ENCODE results near the gene WDR7.

Gene WDR7

GRCh38 chr18:56658261-56658660, 7.1 kb downstream of the WDR7 start:
- DNase-seq = no peak

GRCh38 chr18:56659111-56659510, 8.0 kb downstream of the WDR7 start:
- DNase-seq = no peak

DNA sequence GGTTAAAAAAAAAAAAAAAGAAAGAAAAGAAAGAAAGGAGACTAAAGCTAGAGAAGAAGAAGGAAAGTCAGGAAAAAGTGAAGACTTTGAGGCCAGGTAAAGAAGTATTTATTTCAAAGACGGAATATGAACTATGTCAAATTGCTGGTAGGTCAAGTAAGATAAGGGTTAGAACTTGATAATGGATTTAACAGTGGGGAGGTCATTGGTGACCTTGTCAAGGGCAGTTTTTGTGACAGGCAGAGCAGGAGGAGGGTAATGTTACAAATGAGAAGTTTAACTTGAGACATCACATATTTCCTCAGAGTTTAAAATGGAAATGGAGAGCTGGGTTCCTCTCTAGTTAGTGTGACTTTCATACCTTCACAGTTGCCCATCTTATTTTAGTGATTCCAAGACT, 9.5 kb downstream of the WDR7 start:
- no peak for DNase-seq

DNA sequence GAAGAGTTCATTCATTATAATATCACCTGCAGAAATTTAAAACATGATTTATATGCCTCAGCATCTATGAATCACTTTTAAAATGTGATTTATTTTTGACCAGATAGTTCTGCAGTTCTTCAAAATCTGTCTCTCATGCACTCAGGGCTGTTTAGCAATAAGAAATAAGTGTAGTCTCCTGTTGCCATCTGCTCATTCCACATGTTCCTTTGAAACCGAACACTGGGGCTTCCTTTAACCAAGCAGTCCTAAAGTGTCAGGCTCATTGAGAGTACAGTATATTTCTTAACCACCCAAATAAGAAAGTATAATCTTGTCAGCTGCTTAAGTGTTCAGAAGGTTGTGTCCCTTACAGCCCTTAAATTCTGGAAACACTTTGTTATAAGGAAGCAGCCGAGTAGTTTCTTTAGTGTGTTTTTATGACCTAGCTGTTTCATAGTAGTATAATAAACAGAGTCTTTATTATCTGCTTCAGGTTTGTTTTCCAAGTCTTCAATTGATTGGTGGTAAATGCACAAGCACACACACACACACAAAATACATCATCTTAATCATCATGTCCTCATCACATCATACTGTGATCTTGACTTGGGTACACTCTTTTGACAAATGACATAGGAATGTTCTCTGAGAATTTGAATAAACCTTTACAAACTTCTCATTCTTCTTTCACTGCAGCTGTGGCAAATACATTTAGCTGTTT, 10.4 kb downstream of the WDR7 start:
- no peak for DNase-seq

GRCh38 chr18:56662063-56662408, 10.9 kb downstream of the WDR7 start:
- DNase-seq = no peak

DNA sequence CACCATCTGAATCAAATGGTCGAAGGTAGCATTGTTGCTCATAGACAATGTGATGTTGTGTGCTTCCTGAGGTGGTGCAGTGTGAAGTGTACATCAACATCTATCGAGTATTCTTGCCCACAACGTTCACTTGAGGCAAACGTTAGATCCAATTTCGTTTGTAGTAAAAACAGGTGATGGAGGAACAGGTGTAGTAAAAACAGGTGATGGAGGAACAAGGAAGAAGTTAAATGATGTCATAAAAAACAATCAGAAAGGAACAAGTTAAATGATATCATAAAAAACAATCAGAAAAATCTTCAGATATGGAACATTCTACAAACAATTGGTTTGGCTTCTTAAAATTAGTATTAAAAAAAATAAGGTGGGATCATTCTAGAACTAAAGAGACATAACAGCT, 11.3 kb downstream of the WDR7 start:
- DNase-seq = no peak

DNA sequence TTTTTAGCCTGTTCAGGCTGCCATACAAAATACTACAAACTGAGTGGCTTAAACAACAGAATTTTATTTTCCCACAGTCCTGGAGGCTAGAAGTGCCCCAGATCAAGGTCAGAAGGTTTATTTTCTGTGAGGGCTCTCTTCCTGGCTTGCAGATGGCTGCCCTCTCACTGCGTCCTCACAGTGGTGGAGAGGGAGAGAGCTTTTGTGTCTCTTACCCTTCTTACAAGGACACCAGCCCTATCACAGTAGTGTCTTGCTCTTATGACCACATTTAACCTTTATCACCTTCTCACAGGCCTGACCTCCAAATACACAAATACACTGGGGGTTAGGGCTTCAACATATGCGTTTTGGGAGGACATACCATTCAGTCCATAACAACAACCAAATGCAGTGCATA, 11.7 kb downstream of the WDR7 start:
- peak; percentile 57 for DNase-seq

DNA sequence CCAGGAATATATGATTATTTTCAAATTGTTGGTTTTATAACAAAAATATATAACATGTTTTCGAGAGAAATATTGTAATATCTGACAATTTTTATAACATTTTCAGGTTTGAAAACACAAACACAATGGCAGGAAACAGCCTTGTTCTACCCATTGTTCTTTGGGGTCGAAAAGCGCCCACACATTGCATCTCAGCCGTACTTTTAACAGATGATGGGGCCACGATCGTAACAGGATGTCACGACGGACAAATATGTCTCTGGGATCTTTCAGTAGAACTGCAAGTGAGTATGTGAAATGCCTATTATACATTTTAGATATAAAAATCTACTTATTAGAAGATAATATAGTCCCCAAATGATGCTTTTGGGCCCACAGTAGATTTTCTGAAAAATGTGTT, 21.2 kb downstream of the WDR7 start:
- no peak for DNase-seq

DNA sequence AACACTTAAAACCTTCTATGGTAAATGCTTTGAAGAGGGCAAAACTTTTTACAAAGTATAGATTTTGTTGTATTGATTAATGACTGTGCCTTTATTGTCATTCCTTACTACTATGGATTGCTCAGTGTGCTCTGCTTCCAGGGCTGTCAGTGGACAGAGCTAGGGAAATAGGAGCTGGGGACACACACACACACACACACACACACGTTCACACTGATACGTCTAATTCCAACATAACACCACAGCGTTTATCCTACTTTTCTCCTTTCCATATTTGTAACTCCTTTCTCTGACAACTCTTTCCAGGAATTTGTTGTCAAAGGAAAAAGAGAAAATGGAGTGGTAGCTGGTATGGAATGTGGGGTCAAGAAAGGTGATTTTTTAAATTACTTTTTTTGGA, 21.8 kb downstream of the WDR7 start:
- DNase-seq = no peak

DNA sequence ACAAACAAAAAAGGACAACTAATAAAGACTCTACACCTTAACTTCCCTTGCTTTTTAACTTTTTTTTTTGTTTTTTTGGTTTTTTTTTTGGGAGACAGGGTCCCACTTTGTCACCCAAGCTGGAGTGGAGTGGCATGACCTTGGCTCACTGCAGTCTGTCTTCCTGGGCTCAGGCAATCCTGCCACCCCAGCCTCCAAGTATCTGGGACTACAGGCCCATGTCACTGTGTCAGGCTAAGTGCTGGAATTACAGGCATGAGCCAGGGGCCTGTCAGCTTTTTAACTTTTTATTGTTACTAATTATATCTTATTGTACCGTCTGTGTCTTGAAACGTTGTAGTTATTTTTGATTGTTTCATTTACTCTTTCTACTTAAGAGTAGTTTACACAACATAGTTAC, 25.5 kb downstream of the WDR7 start:
- DNase-seq = no peak

GRCh38 chr18:56678836-56679565, 27.8 kb downstream of the WDR7 start:
- no peak for DNase-seq

- DNase-seq = no peak
Measured at GRCh38 chr18:56684277-56684676, 33.1 kb downstream of the WDR7 start.

GRCh38 chr18:56691530-56691929, 40.4 kb downstream of the WDR7 start:
- no peak for DNase-seq

GRCh38 chr18:56696966-56697365, 45.8 kb downstream of the WDR7 start:
- DNase-seq = no peak

DNA sequence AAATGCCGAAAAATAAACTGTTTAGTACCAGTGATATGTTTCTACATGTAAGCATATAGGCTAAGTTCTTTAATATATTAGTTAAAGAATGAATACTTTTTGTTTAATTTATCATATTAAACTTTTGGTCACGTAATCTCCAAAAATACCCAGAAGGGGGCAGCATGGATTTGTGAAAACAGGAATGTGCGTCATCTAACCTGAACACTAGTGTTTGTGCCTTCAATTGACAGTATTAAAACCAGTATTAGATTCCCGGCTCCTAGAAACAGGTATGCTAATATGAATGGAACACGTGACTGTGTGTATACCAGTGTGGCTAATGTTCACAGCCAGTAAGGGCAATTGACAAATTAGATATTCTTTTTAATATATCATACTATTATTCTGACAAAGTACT, 51.8 kb downstream of the WDR7 start:
- DNase-seq = peak; percentile 79

DNA sequence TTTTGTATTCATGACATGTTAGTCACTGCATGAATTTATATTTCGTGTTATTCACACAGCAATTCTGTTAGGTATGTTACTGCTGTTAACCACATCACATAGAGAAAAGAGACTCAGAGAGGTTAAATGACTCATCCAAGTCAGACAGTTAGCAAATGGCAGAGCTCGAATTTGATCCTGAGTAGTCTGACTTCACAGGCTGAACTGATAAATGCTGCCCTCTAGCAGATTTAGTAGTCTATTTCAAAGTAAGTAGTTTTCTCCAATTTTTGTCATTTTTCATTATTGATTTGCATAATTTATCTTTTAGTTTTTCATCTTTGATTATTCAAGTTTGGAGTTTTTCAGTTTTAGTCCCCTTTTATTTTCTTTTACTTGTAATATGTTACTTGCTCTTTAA, 58.3 kb downstream of the WDR7 start:
- DNase-seq = peak; percentile 88

- no peak for DNase-seq
Measured at GRCh38 chr18:56711708-56712445, 60.7 kb downstream of the WDR7 start.

DNA sequence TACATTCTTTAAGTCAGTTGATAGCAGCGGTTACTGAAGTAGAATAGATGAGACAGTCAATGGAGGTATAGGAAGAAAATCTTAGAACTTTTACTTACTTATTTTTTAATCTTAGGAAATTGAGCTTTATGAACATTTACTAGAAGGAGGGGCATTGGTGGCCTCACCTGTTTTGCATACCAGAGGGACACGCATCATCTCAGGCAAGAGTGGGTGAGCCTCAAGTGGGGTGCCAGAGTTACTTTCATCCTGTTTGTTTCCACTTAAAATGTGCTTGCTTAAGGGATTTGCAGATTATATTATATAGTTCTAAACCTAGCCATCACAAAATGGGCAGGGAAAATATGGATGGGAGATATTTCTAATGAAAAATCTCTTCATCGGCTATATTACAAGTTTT, 61.6 kb downstream of the WDR7 start:
- DNase-seq = no peak

GRCh38 chr18:56715121-56715520, 64.0 kb downstream of the WDR7 start:
- DNase-seq = no peak

DNA sequence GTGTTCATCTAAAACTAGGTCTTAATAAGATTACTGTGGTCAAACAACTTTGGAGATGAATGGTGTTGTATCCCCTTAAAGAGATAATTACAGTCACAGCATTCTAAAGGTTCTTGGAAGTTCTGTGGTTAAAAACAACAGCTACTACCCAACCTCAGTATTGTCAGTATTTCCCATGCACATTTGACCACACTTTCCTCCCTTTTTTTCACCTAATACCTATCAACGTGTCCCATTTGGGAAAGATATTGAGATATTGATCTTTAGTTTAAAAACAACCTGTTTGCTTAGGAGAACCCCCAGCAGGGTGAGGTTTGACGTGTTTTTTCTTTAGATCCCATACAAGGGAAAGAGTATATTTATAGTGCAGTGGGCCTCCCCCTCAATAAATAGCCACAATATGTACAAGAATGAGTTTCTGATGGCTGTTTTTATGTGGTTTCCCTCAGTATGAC, 65.6 kb downstream of the WDR7 start:
- peak; percentile 50 for DNase-seq

DNA sequence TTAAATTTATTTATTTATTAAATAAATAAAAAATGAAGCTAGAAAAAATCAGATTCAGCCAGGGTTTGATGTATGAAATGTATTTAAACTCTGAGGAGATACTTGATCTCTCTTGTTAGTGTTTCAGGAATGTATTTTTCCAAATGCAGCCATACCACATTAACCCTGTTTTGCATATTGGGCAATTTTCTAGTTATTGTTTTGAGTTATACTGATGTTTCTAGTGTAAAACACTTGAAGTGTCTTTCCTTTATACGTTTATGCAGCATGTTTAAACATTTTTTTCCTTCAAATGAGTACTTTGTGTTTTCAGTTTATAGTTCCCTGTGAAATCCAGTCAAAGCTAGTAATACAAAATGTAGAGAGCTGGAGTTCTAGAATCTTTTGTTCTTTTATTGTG, 69.9 kb downstream of the WDR7 start:
- no peak for DNase-seq

GRCh38 chr18:56721491-56721890, 70.3 kb downstream of the WDR7 start:
- DNase-seq = peak; percentile 47

DNA sequence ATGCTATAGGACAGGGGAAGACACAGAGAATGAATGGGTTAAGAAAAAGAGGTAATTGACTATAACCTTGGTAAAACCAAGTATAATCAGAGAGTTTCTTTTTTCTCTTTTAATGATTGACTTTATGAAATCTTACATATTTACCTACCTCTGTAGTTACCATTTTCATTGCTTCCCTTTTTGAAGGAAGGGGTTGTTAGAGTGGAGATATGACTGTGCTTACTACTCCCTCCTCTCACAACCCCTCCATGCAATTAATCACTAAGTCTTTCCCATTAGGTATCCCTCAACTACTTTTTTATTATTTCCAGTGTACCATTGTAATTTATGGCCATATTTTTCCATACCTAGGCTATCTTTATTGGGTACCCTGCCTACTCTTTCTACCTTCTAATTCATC, 71.4 kb downstream of the WDR7 start:
- no peak for DNase-seq

- DNase-seq = no peak
Measured at GRCh38 chr18:56723068-56723467, 71.9 kb downstream of the WDR7 start.

Data from OCI-M1 (cell line).